Erythroblast (primary cell): ENCODE data around the gene SNTN.

Source experiments
- GATA1 ChIP-seq: IDR thresholded peaks from 2 replicates; pipeline ENCODE4 v1.6.1; 2011; ENCODE audit warnings: low read depth, mild to moderate bottlenecking, control low read depth, low read length, moderate library complexity
- POLR2A ChIP-seq: IDR thresholded peaks from 2 replicates; pipeline ENCODE4 v1.6.1; 2011; ENCODE audit warnings: mild to moderate bottlenecking, low read length

- TF ChIP-seq POLR2A (no peak), GATA1 (no peak)
Measured at GRCh38 chr3:63661242-63661641, 8.8 kb downstream of the SNTN start.
